Lower lobe of right lung (tissue), 2 donors: ENCODE measurements around the gene NUTM2A. TPM values are rescaled to one million over a fixed set of nuclear protein-coding genes. Genes with fewer than 3 reads are reported as not detected.
"Not testable (repeated sequence)": the region's sequence is repeated elsewhere in the genome, so short reads cannot be mapped to it uniquely, and the experiment has no call there.

Experiments used
- ATAC-seq, 2 donors: fragments of 200-7000 bp; cut with Tn5 transposase; one replicate each; pipeline ENCODE4 v1.9.1; 2020 to 2022; ENCODE audit warnings: mild to moderate bottlenecking in 2 of 2, moderate library complexity in 2 of 2
- DNase-seq: peaks from one replicate; pipeline ENCODE4 v3.0.0-alpha.2; 2020
- H3K27ac ChIP-seq: fragments of 200-600 bp; one replicate; pipeline ENCODE4 v1.8.0; 2022
- H3K27me3 ChIP-seq: fragments of 200-600 bp; one replicate; pipeline ENCODE4 v1.8.0; 2022; ENCODE audit warnings: low read depth
- H3K36me3 ChIP-seq: fragments of 200-600 bp; one replicate; pipeline ENCODE4 v1.8.0; 2022; ENCODE audit warnings: mild to moderate bottlenecking
- H3K4me1 ChIP-seq: fragments of 200-600 bp; one replicate; pipeline ENCODE4 v1.8.0; 2022
- H3K4me3 ChIP-seq: fragments of 200-600 bp; one replicate; pipeline ENCODE4 v1.8.0; 2022; ENCODE audit warnings: mild to moderate bottlenecking
- H3K9me3 ChIP-seq: fragments of 200-600 bp; one replicate; pipeline ENCODE4 v1.8.0; 2022
- intact Hi-C: fragments of 100-400 bp; cut with DNase I; formaldehyde crosslinking; loops from one replicate; pipeline ENCODE4 v1.11.0; 2022
- long read RNA-seq: library from polyadenylated mRNA; unstranded; transcript quantifications from one replicate; pipeline ENCODE4 v2.0.0, GENCODE V29; 2021
- total RNA-seq: library from RNA; stranded (reverse); fragmentation: NEBNext Ultra II Directional; extraction: Animal tissue kit (Norgen Biotek cat#: 25700); gene quantifications from one replicate; pipeline ENCODE4 v1.2.1, GENCODE V29; 2021
- donor health status: DM: no; HTN: yes; CAD: no; lungs with severe emphysema.

NUTM2A gene, protein sequence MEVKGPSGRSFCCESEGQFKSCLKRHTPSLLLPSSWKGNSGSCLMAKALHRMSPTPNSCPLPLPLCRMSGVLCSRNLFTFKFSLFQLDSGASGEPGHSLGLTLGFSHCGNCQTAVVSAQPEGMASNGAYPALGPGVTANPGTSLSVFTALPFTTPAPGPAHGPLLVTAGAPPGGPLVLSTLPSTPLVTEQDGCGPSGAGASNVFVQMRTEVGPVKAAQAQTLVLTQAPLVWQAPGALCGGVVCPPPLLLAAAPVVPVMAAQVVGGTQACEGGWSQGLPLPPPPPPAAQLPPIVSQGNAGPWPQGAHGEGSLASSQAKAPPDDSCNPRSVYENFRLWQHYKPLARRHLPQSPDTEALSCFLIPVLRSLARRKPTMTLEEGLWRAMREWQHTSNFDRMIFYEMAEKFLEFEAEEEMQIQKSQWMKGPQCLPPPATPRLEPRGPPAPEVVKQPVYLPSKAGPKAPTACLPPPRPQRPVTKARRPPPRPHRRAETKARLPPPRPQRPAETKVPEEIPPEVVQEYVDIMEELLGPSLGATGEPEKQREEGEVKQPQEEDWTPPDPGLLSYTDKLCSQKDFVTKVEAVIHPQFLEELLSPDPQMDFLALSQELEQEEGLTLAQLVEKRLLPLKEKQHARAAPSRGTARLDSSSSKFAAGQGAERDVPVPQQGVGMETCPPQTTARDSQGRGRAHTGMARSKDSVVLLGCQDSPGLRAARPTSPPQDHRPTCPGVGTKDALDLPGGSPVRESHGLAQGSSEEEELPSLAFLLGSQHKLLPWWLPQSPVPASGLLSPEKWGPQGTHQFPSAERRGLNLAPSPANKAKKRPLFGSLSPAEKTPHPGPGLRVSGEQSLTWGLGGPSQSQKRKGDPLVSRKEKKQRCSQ
- 2.3 TPM for total RNA-seq
- long read RNA-seq, partial matches to known transcripts = 0 of 4 reads
- long read RNA-seq, other reads (novel, unspliced or antisense) = 4 of 4 reads

DNA sequence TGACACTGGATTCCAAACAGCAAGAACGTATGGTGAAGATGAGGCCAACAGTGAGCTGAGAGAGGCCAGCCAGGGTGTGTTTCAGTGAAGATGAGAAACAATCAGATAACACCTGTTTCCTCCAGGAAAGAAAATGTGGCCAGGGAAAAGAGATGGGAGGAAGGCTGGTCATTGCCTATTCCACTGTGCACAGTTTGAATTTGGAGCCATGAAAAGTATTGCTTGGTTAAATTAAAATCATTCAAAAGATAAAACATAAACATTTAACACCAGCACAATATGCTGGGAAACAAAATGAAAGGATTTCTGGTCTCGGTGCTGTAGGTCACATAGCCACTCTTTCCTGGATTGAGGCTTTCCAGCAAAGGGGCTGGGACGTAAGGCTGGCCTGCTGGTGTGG lies at the start of gene NUTM2A:
NUTM2A (plus strand) TSS at position 301 of the 400 bp plus-strand sequence. CDS start 383 bp downstream, outside the sequence.
- DNase-seq, intact Hi-C loops, H3K9me3 ChIP-seq, H3K4me1 ChIP-seq, H3K36me3 ChIP-seq, ATAC-seq, H3K27me3 ChIP-seq, H3K27ac ChIP-seq, H3K4me3 ChIP-seq: not testable (repeated sequence)

DNA sequence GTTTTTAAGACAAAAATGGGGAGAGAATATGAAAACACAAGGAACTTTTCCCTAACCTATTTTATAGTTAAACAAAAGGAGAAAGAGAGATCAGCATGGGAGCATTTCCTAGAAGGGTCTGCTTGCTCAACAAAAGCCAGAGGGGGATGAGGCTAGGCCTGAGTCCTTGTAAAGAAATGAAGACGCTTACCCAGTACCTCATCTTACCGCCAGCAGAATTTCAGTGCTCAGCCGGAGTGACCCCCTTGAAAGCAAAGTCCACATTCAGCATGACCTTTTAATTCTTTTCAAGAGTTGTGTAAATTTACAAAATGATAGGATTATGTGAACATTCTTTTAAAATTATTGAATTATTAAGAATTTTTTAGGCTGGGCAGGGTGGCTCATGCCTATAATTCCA lies 47.7 kb upstream of the NUTM2A start:
- H3K9me3 ChIP-seq, H3K27ac ChIP-seq, H3K4me1 ChIP-seq, DNase-seq, H3K36me3 ChIP-seq, ATAC-seq, H3K27me3 ChIP-seq, intact Hi-C loops, H3K4me3 ChIP-seq: not testable (repeated sequence)

DNA sequence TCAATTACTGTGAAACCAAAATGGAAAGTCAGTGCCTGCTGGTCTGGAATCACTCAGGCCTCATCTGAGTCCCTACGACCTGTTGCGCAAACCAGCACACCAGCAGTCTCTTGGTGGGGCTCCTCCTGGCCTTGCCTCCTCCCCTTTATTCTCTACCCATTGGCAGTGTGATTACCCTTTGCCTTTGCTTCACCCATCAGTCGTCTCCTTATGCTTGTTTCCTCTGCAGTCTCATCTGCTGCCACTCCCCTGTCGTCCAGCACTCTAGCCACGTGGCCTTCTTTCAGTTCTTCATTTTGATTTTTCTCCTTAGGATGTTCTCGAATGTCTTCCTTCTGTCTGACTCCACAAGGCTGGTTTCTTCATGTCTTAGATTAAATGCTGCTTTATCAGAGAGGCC lies 40.8 kb upstream of the NUTM2A start:
- DNase-seq (peak; percentile 58), ATAC-seq (peak; percentile 62 to 91)
- H3K4me3 ChIP-seq, H3K27ac ChIP-seq, H3K9me3 ChIP-seq, H3K27me3 ChIP-seq, H3K4me1 ChIP-seq, intact Hi-C loops: not testable (repeated sequence)
- H3K36me3 ChIP-seq = peaks cover 15% of the 10 kb centered on the region

DNA sequence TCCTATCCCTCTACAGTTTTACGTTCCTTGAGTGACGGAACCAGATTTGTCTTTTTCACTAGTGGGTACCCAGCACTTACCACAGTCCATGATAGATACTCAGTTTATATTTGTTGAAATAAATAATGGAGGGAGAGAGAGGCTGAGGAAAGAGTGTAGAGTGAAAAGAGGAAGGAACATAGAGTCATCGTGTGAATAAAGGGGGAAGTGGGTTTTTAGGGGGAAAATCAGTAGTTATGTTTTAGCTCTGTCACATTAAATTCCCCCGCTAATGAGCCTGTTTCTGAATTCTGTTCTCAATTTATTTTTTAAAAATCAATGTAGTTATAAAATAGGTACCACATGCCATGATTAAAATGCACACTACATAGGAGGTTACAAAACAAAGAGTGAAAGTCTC lies 39.2 kb upstream of the NUTM2A start:
- ATAC-seq, H3K4me1 ChIP-seq, DNase-seq, intact Hi-C loops, H3K27me3 ChIP-seq, H3K27ac ChIP-seq, H3K4me3 ChIP-seq, H3K9me3 ChIP-seq: not testable (repeated sequence)
- peaks cover 15% of the 10 kb centered on the region for H3K36me3 ChIP-seq

DNA sequence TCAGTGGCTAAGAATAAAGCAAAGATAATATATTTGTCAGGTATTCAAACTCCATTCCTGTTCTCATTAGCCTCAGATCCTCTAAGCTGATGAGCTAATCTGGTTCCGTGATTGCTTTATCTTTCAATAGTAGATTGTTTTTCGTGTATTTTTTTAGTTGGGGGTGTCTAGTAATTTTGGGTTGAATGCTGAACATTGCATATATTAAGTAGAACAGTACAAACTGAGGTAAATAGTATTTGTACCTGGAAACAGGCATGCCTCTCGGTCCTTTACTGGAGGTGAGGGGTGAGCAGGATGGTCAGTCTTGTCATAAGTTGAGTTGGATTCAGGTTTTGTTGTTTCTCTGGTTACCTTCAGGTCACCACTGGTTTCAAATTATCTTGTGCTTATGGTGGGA lies 37.7 kb upstream of the NUTM2A start:
- intact Hi-C loops, H3K27ac ChIP-seq, H3K27me3 ChIP-seq, H3K4me1 ChIP-seq, ATAC-seq, DNase-seq, H3K9me3 ChIP-seq, H3K4me3 ChIP-seq: not testable (repeated sequence)
- H3K36me3 ChIP-seq = peaks cover 21% of the 10 kb centered on the region

DNA sequence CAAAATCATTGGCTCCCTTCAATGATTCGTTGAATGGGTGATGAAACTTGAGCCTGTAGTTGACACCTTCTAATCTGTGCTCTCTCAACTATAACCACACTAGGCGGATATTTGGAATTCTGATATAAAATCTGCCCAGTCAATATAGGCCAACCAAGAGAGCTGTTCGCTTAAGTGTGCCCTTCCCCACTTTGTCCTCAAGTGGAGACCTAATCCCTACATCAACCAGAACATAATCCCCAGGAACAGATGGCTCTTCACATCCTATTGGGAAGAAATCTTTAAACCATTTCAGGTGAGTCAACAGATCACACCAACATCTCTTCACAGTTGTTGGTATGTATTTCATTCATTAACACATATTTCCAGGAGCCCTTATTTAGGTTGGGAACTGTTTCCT lies 33.4 kb upstream of the NUTM2A start:
- H3K36me3 ChIP-seq = peaks cover 20% of the 10 kb centered on the region
- H3K27ac ChIP-seq, ATAC-seq, DNase-seq, H3K9me3 ChIP-seq, H3K4me3 ChIP-seq, H3K4me1 ChIP-seq, intact Hi-C loops, H3K27me3 ChIP-seq: not testable (repeated sequence)

DNA sequence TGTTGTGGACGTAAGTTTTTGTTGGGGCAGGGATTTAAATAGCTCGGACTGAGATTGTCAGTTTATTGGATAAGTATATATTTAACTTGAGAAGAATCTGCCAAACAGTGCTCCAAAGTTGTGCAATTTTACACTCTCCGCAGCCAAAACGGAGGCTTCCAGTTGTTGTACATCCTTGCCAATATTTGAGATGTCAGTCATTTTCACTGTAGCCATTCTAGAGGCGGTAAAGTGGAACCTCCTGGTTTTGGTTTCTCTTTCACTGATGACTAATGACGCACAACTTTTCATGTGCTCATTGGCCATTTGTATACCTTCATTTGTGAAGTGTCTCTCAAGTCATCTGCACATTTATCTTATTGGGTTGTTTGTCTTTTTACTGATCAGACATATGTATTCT lies 24.3 kb upstream of the NUTM2A start:
- peak overlapping the region; percentile 31 for H3K4me3 ChIP-seq
- H3K27me3 ChIP-seq, H3K27ac ChIP-seq, DNase-seq, intact Hi-C loops, H3K9me3 ChIP-seq, H3K36me3 ChIP-seq, H3K4me1 ChIP-seq: not testable (repeated sequence)
- ATAC-seq = peak; percentile 46 to 76

DNA sequence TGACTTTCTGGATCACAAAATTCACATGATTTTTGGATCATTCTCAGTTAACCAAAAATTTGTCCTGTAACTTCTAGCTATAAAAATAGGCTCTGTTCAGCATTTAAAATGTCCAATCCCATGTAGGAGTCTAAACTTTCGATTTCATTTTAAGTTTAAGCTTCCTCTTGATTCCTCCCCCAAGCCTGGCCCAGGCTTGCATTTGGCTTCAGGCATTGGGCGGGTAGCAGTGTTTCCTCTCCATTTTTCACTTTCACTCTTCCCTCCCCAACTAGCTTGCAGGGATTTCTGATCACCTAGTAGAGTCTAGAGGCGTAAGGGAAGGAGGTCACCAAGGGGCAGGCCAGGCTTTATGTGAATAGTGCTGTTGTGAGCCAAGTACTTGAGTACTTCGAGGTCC lies 20.4 kb upstream of the NUTM2A start:
- H3K27ac ChIP-seq, H3K9me3 ChIP-seq, H3K36me3 ChIP-seq, intact Hi-C loops, H3K27me3 ChIP-seq, H3K4me1 ChIP-seq, DNase-seq, H3K4me3 ChIP-seq: not testable (repeated sequence)
- ATAC-seq = peak; percentile 12 to 49

DNA sequence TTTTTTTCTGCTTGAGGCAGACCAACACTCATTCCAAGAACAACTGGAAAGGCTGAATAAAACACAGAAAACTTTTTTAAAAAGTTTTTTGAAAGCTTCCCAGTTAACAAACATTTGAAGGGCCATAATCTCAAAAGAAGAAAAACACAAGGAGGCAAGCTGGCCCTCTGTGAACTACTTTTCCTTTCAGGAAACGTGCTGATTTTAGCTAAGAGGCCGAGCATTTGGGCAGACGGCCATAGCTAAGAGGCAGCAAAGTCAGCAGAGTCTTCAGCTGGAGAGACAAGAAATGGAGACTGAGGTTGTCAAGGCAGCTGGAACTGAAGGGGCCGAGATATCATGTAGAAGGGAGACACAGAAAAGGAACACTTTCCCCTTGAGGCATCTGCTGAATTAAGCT lies 18.3 kb upstream of the NUTM2A start:
- H3K36me3 ChIP-seq, intact Hi-C loops, H3K27me3 ChIP-seq, H3K27ac ChIP-seq, H3K4me1 ChIP-seq, H3K4me3 ChIP-seq, ATAC-seq, H3K9me3 ChIP-seq, DNase-seq: not testable (repeated sequence)

DNA sequence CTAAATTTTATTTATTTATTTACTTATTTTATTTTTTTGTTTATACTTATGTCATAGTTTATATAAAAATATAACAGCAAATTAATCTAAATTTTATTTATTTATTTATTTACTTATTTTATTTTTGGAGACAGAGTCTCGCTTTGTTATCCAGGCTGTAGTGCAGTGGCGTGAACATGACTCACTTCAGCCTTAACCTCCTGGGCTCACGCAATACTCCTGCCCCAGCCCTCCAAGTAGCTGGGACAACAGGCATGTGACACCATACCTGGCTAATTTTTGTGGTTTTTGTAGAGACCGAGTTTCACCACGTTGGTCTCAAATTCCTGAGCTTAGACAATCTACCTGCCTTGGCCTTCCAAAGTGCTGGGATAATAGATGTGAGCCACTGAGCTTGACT lies 14.9 kb upstream of the NUTM2A start:
- H3K9me3 ChIP-seq, H3K36me3 ChIP-seq, H3K4me1 ChIP-seq, DNase-seq, ATAC-seq, H3K27me3 ChIP-seq, H3K27ac ChIP-seq, H3K4me3 ChIP-seq, intact Hi-C loops: not testable (repeated sequence)

DNA sequence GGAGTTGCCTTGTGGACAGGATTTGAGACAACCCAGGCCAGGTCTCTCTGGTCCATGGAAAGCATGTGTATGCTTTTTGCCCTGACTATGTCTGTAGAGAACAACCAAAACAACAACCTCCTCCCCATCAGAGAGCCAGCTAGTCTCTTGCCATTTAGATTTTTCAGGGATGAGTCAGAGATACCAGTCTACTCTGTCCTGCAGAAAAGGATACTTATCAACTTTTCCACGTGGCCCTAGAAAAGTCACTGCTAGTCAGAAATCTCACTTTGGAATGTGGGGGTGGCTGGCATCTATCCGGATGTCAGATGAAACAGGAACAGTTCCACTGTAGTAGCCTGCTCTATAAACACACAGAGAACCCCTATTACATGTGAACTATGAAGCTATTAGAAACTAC lies 13.4 kb upstream of the NUTM2A start:
- H3K9me3 ChIP-seq, intact Hi-C loops, ATAC-seq, DNase-seq, H3K4me1 ChIP-seq, H3K27ac ChIP-seq, H3K27me3 ChIP-seq, H3K36me3 ChIP-seq, H3K4me3 ChIP-seq: not testable (repeated sequence)

DNA sequence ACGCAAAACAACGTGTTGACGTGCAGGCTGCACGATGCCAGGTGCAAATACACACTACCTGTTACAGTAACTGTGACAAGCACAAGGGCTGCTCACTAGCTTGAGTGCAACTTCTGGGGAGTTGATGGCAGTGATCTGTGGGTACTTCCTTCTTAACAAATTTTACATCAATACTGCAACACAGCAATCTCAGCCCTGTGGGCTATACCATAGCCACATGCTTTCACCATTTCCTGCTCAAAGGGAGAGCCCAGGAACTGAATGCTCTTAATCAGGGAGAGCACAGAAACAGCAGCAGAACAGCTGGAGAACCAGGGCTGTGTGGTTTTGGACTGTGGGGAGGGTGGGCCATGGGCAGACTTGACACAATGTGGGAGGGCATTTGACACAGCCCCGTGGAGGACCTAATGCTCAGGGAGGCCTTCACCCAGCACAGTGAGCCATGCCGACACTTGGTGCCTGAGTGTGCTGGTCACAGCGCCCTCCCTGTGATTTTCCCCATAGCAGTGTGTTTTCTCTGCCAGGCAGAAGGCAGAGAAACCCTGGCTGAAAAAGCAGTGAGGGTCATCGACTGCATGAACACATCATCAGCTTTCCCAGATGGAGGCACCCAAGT lies 12.0 kb upstream of the NUTM2A start:
- H3K9me3 ChIP-seq, H3K27me3 ChIP-seq, H3K4me1 ChIP-seq, H3K36me3 ChIP-seq, H3K4me3 ChIP-seq, H3K27ac ChIP-seq, DNase-seq, intact Hi-C loops: not testable (repeated sequence)
- ATAC-seq = peak; percentile 9 to 47

DNA sequence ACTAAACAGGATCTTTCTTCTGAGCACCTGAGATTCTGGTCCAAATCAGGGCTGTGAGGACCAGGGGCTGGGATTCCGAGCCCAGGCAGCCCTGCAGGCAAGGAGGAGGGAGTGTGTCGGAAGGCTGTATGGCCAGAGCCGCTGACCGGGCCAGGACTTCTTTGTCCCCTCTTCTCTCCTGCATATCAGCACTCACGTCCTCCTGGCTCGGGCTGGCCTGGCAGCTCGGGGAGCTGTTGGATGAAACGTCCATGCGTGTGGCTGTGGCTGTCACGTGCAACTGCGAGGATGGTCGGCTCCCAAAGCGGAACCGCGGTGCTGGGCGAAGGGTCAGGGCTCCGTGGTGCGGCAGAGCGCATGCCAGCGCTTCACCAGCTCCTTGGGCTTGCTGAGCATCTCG lies 11.4 kb upstream of the NUTM2A start:
- H3K27ac ChIP-seq, DNase-seq, intact Hi-C loops, H3K27me3 ChIP-seq, H3K4me3 ChIP-seq, H3K36me3 ChIP-seq, H3K4me1 ChIP-seq, H3K9me3 ChIP-seq: not testable (repeated sequence)
- ATAC-seq = peak in 1 of 2 donors; percentile 15
